Measurements from ENCODE around the gene PRKACA.
A peak's percentile ranks its signal among the peaks of the same experiment; 100 is the strongest.

GRCh38 chr19:14113762-14114414 lies 3.7 kb downstream of the PRKACA start:
- TF ChIP-seq CTCF (IDR thresholded peaks at IDR 0.05; ENCODE audit: insufficient read depth, low read length) (peak; percentile 85), REST (IDR thresholded peaks at IDR 0.05; ENCODE audit: insufficient replicate concordance, low read depth) (no peak), POLR2AphosphoS5 (IDR thresholded peaks at IDR 0.05; ENCODE audit: low read depth) (peak; percentile 43; the same call in 1 of the 2 replicates), GABPA (IDR thresholded peaks at IDR 0.05; ENCODE audit: low read depth) (no peak), SPI1 (IDR thresholded peaks at IDR 0.05; ENCODE audit: borderline replicate concordance, low read depth) (no peak)

All from HL-60 (cell line).